ENCODE data around the gene MZB1. TPM values are rescaled to one million over a fixed set of nuclear protein-coding genes. Genes with fewer than 3 reads are reported as not detected.
"Not testable (repeated sequence)": the region's sequence is repeated elsewhere in the genome, so short reads cannot be mapped to it uniquely, and the experiment has no call there.

The MZB1 gene
- polyA plus RNA-seq, 1 of the 3 experiments (the other 2 are of a cell fraction), result not detected

DNA sequence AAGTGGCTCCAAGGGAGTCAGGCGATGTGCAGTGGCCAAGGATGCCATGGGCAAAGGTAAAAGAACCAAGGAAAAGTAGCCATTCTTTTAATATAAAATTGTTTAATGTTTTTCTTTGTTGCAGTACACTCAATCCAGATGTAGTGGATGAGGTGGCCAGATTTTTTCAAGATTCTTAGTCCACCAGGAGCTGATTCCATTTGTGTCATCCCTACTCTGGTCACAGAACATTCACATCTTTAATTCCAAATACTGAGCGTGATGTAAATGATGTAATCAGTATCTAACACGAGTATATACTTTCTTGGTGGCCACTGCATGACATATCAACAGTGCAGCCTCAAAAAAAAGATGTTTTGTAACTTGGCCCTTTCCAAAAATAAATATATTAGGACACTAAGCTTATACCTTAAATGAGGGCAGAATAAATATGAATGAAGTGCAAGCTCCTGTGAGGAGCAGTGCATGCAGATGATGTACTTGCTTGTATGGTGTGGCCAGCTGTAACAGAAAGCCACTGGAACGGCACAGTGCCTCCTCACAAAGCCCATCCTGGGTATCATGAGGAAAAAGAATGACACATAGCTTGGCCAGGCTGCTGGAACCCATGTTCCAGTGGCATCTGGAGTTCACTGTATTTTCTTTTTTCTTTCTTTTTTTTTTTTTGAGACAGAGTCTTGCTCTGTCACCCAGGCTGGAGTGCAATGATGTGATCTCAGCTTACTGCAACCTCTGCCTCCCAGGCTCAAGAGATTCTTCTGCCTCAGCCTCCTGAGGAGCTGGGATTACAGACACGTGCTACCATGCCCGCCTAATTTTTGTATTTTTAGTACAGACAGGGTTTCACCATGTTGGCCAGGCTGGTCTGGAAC lies 20.6 kb upstream of the MZB1 start (continued):
- TF ChIP-seq MEF2A (IDR thresholded peaks at IDR 0.05; ENCODE audit: borderline replicate concordance, low read depth), result no peak

DNA sequence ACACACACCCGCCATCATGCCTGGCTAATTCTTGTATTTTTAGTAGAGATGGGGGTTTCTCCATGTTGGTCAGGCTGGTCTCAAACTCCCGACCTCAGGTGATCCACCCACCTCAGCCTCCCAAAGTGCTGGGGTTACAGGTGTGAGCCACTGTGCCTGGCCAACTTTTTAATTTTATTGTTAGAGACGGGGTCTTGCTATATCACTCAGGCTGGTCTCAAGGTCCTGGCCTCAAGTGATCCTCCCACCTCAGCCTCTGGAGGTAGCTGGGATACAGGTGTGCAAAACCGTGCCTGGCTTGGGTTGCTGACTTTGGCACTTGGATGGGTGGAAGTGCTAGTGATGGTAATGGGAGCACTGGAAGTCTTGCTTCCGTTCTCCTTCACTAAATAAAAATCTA lies 19.4 kb upstream of the MZB1 start:
- H3F3A ChIP-seq (replicated peaks; ENCODE audit: insufficient read depth); H3K9ac ChIP-seq; H3K4me2 ChIP-seq; H3K27ac ChIP-seq (ENCODE audit: low read depth in 2 of 2, low read length in 1 of 2); POLR2A ChIA-PET; H4K20me1 ChIP-seq (ENCODE audit: insufficient read depth); H2AFZ ChIP-seq (ENCODE audit: low read depth); H3K79me2 ChIP-seq (ENCODE audit: insufficient read depth); H3K4me3 ChIP-seq (ENCODE audit: low read depth in 2 of 2, low read length in 1 of 2); H3K9me3 ChIP-seq; H3K9me2 ChIP-seq; H3K27me3 ChIP-seq (ENCODE audit: insufficient read depth); DNase-seq: not testable (repeated sequence)
- WGBS (ENCODE audit: low lambda C conversion rate), result 92% methylated on average over 4 of the region's 5 CpGs
- Histone ChIP-seq H3K36me3 (replicated peaks in 1 of 2; ENCODE audit: control insufficient read depth in 1 of 2, insufficient read depth in 2 of 2, low read length in 1 of 2) (peaks cover 7 to 18% of the 10 kb centered on the region in 2 experiments), H3K4me1 (ENCODE audit: control insufficient read depth in 1 of 2, insufficient read depth in 2 of 2, low read depth in 1 of 2, low read length in 1 of 2) (peaks cover 0 to 19% of the 10 kb centered on the region in 2 experiments; a peak in 1 of 4 replicates)
- CTCF ChIA-PET, result interaction anchor here (0.6 to 5.7 kb wide), 6 partner anchors 11 to 109 kb away, joined by 3 to 39 read pairs (median 9); partner anchors contain the start of gene PROB1

GRCh38 chr5:139408191-139408590 lies 18.5 kb upstream of the MZB1 start:
- no peak overlapping the region for H3K4me3 ChIP-seq (ENCODE audit: low read depth in 2 of 2, low read length in 1 of 2)
- H4K20me1 ChIP-seq (ENCODE audit: insufficient read depth), result no peaks in the 10 kb centered on the region
- ChIA-PET POLR2A (no interaction called here), CTCF (interaction anchor here (1.3 to 5.7 kb wide), 3 partner anchors 15 to 106 kb away, joined by 3 to 39 read pairs (median 26); no protein-coding TSS in a partner anchor)
- H3K4me1 ChIP-seq (ENCODE audit: control insufficient read depth in 1 of 2, insufficient read depth in 2 of 2, low read depth in 1 of 2, low read length in 1 of 2), result peaks cover 0 to 22% of the 10 kb centered on the region in 2 experiments; a peak in 1 of 4 replicates
- H2AFZ ChIP-seq (ENCODE audit: low read depth), result no peak overlapping the region
- H3F3A ChIP-seq (replicated peaks; ENCODE audit: insufficient read depth), result peaks cover 3% of the 10 kb centered on the region
- no peak overlapping the region for H3K27ac ChIP-seq (ENCODE audit: low read depth in 2 of 2, low read length in 1 of 2)
- H3K4me2 ChIP-seq, result no peak overlapping the region
- 94% methylated on average over 7 of the region's 7 CpGs for WGBS (ENCODE audit: low lambda C conversion rate)
- peaks cover 3 to 9% of the 10 kb centered on the region in 2 experiments for H3K36me3 ChIP-seq (replicated peaks in 1 of 2; ENCODE audit: control insufficient read depth in 1 of 2, insufficient read depth in 2 of 2, low read length in 1 of 2)
- H3K9me2 ChIP-seq, result no peaks in the 10 kb centered on the region
- H3K27me3 ChIP-seq (ENCODE audit: insufficient read depth), result no peaks in the 10 kb centered on the region
- no peaks in the 10 kb centered on the region for H3K9me3 ChIP-seq
- H3K9ac ChIP-seq, result no peak overlapping the region
- no peaks in the 10 kb centered on the region for H3K79me2 ChIP-seq (ENCODE audit: insufficient read depth)
- no peak for DNase-seq
- no peak for TF ChIP-seq FOXJ3 (CRISPR knock-in tag; IDR thresholded peaks at IDR 0.05)
- TF ChIP-seq RCOR1 (IDR thresholded peaks at IDR 0.05; ENCODE audit: low read length), result no peak
- TF ChIP-seq TCF12 (IDR thresholded peaks at IDR 0.05), result no peak
- no peak for TF ChIP-seq NFIC (IDR thresholded peaks at IDR 0.05; ENCODE audit: borderline replicate concordance)
- TF ChIP-seq, protein P1, sequence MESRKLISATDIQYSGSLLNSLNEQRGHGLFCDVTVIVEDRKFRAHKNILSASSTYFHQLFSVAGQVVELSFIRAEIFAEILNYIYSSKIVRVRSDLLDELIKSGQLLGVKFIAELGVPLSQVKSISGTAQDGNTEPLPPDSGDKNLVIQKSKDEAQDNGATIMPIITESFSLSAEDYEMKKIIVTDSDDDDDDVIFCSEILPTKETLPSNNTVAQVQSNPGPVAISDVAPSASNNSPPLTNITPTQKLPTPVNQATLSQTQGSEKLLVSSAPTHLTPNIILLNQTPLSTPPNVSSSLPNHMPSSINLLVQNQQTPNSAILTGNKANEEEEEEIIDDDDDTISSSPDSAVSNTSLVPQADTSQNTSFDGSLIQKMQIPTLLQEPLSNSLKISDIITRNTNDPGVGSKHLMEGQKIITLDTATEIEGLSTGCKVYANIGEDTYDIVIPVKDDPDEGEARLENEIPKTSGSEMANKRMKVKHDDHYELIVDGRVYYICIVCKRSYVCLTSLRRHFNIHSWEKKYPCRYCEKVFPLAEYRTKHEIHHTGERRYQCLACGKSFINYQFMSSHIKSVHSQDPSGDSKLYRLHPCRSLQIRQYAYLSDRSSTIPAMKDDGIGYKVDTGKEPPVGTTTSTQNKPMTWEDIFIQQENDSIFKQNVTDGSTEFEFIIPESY (IDR thresholded peaks at IDR 0.05; ENCODE audit: borderline replicate concordance, low read depth), result no peak
- TF ChIP-seq GABPA (IDR thresholded peaks at IDR 0.05; ENCODE audit: low read depth), result no peak
- no peak for TF ChIP-seq POLR2AphosphoS5 (IDR thresholded peaks at IDR 0.05; ENCODE audit: low read depth, low read length)
- no peak for TF ChIP-seq TAF1 (IDR thresholded peaks at IDR 0.05; ENCODE audit: borderline replicate concordance, low read depth, low read length)
- no peak for TF ChIP-seq RXRA (IDR thresholded peaks at IDR 0.05; ENCODE audit: borderline replicate concordance, low read depth)
- TF ChIP-seq, protein P2, sequence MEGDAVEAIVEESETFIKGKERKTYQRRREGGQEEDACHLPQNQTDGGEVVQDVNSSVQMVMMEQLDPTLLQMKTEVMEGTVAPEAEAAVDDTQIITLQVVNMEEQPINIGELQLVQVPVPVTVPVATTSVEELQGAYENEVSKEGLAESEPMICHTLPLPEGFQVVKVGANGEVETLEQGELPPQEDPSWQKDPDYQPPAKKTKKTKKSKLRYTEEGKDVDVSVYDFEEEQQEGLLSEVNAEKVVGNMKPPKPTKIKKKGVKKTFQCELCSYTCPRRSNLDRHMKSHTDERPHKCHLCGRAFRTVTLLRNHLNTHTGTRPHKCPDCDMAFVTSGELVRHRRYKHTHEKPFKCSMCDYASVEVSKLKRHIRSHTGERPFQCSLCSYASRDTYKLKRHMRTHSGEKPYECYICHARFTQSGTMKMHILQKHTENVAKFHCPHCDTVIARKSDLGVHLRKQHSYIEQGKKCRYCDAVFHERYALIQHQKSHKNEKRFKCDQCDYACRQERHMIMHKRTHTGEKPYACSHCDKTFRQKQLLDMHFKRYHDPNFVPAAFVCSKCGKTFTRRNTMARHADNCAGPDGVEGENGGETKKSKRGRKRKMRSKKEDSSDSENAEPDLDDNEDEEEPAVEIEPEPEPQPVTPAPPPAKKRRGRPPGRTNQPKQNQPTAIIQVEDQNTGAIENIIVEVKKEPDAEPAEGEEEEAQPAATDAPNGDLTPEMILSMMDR (IDR thresholded peaks at IDR 0.05), result no peak
- TF ChIP-seq FOSL2 (IDR thresholded peaks at IDR 0.05; ENCODE audit: borderline replicate concordance, low read depth), result no peak
- no peak for TF ChIP-seq SMC3 (IDR thresholded peaks at IDR 0.05; ENCODE audit: low read depth, low read length)
- TF ChIP-seq MXI1 (IDR thresholded peaks at IDR 0.05; ENCODE audit: low read depth, low read length), result no peak
- TF ChIP-seq JUND (IDR thresholded peaks at IDR 0.05), result no peak
- no peak for TF ChIP-seq CHD2 (IDR thresholded peaks at IDR 0.05; ENCODE audit: low read length, partially characterized antibody)
- no peak for TF ChIP-seq FOXM1 (IDR thresholded peaks at IDR 0.05; ENCODE audit: low read depth)

All from SK-N-SH (cell line).